ENCODE measurements around the gene CAPN5.
A peak's percentile ranks its signal among the peaks of the same experiment; 100 is the strongest.

The CAPN5 gene

GRCh38 chr11:77037057-77037456, 29.7 kb upstream of the CAPN5 start:
- no peak for DNase-seq (ENCODE audit: low read depth)
- H3K4me3 ChIP-seq (ENCODE audit: low read length), result no peak overlapping the region
- no peak for TF ChIP-seq CTCF (IDR thresholded peaks at IDR 0.05; ENCODE audit: insufficient read depth, low read depth, low read length, missing control alignments)

GRCh38 chr11:77038029-77038824, 28.5 kb upstream of the CAPN5 start:
- TF ChIP-seq CTCF (IDR thresholded peaks at IDR 0.05; ENCODE audit: insufficient read depth, low read depth, low read length, missing control alignments), result no peak
- no peak for DNase-seq (ENCODE audit: low read depth)
- no peak overlapping the region for H3K4me3 ChIP-seq (ENCODE audit: low read length)

- TF ChIP-seq CTCF (IDR thresholded peaks at IDR 0.05; ENCODE audit: insufficient read depth, low read depth, low read length, missing control alignments), result no peak
- DNase-seq (ENCODE audit: low read depth), result no peak
- no peak overlapping the region for H3K4me3 ChIP-seq (ENCODE audit: low read length)
Observed at GRCh38 chr11:77038825-77039326, 27.9 kb upstream of the CAPN5 start.

GRCh38 chr11:77039491-77040400, 27.0 kb upstream of the CAPN5 start:
- no peak overlapping the region for H3K4me3 ChIP-seq (ENCODE audit: low read length)
- TF ChIP-seq CTCF (IDR thresholded peaks at IDR 0.05; ENCODE audit: insufficient read depth, low read depth, low read length, missing control alignments), result peak; percentile 52
- DNase-seq (ENCODE audit: low read depth), result peak; percentile 42

GRCh38 chr11:77040401-77040777, 26.4 kb upstream of the CAPN5 start:
- no peak overlapping the region for H3K4me3 ChIP-seq (ENCODE audit: low read length)
- no peak for DNase-seq (ENCODE audit: low read depth)
- no peak for TF ChIP-seq CTCF (IDR thresholded peaks at IDR 0.05; ENCODE audit: insufficient read depth, low read depth, low read length, missing control alignments)

GRCh38 chr11:77040889-77041288, 25.9 kb upstream of the CAPN5 start:
- no peak overlapping the region for H3K4me3 ChIP-seq (ENCODE audit: low read length)
- no peak for TF ChIP-seq CTCF (IDR thresholded peaks at IDR 0.05; ENCODE audit: insufficient read depth, low read depth, low read length, missing control alignments)
- DNase-seq (ENCODE audit: low read depth), result no peak

Data from epithelial cell of esophagus (primary cell).